ENCODE data around the gene AKR1B1. TPM values are rescaled to one million over a fixed set of nuclear protein-coding genes. Genes with fewer than 3 reads are reported as not detected.
A peak's percentile ranks its signal among the peaks of the same experiment; 100 is the strongest.
"Not testable (repeated sequence)": the region's sequence is repeated elsewhere in the genome, so short reads cannot be mapped to it uniquely, and the experiment has no call there.

AKR1B1 gene
- 82.2 TPM for polyA plus RNA-seq (2012; ENCODE audit: low read depth, missing spikeins)

DNA sequence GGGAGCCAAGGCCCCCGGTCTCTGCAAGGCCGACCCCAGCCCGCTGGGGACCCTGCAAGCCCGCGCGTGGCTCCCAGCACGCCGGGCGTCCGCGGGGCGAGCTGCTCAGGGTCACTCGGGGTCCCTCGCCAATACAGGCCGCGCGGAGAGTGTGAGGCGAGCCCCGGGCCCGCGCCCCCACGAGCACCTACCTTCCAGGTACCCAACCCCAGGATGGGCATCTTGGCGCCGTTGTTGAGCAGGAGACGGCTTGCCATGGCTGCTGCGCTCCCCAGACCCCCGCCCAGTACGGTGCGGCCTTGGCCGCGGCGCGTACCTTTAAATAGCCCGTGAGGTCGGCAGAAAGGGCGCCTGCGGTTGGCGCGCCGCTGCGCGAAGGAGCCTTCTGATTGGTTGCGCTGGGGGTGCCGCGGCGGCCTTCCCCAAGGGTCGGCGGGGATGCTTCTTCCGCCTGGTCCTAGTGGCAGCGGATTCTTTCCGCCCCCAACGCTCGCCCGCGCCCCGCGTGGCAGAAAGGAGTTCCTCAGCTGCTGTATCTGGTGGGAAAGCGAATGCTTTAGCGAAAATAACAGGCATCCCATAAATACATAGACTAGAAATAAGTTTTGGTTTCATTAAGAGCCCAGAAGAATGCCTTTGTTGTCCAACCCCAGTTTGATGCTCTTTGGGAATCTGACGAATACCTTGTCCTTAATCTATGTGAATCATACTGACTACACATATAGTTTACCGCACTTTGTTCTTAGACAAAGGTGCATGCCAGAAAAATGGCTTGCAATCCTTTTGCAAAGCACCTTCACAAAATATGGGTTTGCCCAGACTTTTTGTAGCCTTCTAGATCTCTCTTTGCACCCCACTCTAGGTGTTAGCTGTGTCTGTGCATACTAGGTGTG is at the start of gene AKR1B1:
Gene AKR1B1, minus strand, starts transcription at position 295 of the 893 bp plus-strand sequence. Its CDS starts 38 bp downstream, at position 257.
- peak; percentile 90 for FAIRE-seq
- TF ChIP-seq POLR2AphosphoS5 (IDR thresholded peaks at IDR 0.05; ENCODE audit: low read depth, low read length) (no peak), SPI1 (IDR thresholded peaks at IDR 0.05; ENCODE audit: low read depth, low read length) (0 out of 2 replicates have a peak, but pooled peaks have one; percentile 35)
- DNase-seq (ENCODE audit: insufficient read length, low spot score), result peak; percentile 92

DNA sequence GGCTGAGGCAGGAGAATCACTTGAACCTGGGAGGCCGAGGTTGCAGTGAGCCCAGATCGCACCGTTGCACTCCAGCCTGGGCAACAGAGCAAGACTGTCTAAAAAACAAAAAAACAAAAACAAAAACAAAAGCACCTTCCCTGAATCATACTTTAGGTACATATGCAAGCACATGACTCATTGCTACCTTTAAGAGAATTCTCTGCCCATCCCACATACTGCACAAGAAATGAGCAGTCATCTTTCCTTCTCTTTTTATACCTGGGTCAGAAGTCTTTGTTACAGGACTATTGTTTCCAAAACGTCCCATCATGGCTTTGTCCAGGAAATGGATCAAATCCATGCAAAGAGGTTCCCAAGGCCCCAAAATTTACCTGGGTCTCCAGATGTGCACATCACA is 47.0 kb upstream of the AKR1B1 start:
- no peak for TF ChIP-seq PAX5 (IDR thresholded peaks at IDR 0.05; ENCODE audit: insufficient read depth, low read length, severe bottlenecking)
- TF ChIP-seq POLR2AphosphoS5 (IDR thresholded peaks at IDR 0.05; ENCODE audit: low read depth, low read length), result no peak
- no peak for TF ChIP-seq POLR2A (IDR thresholded peaks at IDR 0.05; ENCODE audit: low read depth, low read length)
- TF ChIP-seq SPI1 (IDR thresholded peaks at IDR 0.05; ENCODE audit: low read depth, low read length), result no peak
- TF ChIP-seq TAF1 (IDR thresholded peaks at IDR 0.05; ENCODE audit: low read depth, low read length), result no peak
- TF ChIP-seq POU2F2 (IDR thresholded peaks at IDR 0.05; ENCODE audit: low read depth, low read length), result no peak
- no peak for FAIRE-seq
- DNase-seq (ENCODE audit: insufficient read length, low spot score), result no peak

DNA sequence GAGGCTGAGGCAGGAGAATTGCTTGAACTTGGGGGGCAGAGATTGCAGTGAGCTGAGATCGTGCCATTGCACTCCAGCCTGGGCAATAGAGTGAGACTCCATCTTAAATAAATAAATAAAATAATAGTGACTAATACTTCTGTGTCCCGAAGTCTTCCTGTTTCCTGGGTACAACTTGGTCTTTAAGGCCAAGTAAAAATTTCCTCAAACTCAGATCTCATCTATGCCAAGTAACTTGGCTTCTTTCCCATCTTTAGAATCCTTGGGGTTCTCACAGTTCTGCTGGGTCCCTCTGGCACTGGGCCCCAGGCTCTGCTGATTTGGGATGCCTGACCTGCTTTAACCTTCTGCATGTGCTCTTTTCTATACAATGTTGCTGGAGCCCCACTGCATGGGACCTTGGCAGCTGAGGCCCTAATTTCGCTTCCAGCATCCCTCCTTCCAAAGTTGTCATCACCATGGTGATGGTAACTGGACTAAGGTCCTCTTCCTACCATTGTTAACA is 45.8 kb upstream of the AKR1B1 start:
- TF ChIP-seq POU2F2 (IDR thresholded peaks at IDR 0.05; ENCODE audit: low read depth, low read length), result no peak
- TF ChIP-seq SPI1 (IDR thresholded peaks at IDR 0.05; ENCODE audit: low read depth, low read length), result no peak
- no peak for TF ChIP-seq TAF1 (IDR thresholded peaks at IDR 0.05; ENCODE audit: low read depth, low read length)
- TF ChIP-seq PAX5 (IDR thresholded peaks at IDR 0.05; ENCODE audit: insufficient read depth, low read length, severe bottlenecking), result no peak
- no peak for TF ChIP-seq POLR2A (IDR thresholded peaks at IDR 0.05; ENCODE audit: low read depth, low read length)
- no peak for TF ChIP-seq POLR2AphosphoS5 (IDR thresholded peaks at IDR 0.05; ENCODE audit: low read depth, low read length)
- DNase-seq (ENCODE audit: insufficient read length, low spot score) (no peak), FAIRE-seq (no peak)

DNA sequence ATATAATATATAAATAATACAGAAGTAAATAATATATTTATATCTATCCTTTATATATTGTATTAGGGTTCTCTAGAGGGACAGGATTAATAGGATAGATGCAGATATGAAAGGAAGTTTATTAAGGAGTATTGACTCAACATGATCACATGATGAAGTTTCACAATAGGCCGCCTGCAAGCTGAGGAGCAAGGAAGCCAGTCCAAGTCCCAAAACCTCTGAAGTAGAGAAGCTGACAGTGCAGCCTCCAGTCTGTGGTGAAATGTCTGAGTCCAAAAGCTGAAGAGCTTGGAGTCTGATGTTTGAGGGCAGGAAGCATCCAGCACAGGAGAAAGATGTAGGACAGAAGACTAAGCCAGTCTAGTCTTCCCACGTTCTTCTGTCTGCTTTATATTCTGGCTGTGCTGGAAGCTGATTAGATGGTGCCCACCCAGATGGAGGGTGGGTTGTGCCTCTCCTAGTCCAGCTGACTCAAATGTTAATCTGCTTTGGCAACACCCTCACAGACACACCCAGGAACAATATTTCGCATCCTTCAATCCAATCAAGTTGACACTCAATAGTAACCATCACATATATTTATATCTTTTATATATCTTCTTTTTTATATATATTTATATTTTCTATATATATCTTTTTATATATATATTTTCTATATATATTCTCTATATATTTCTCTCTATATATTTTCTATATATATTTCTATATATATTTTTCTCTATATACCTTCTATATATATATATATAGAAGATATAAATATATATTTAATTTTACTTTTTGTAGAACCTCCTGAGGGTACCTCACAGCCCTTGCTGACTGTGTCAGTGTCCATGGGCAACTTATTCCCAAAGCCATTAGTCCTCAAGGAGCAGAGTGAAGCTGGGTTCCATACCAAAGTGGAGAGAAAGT is 43.8 kb upstream of the AKR1B1 start:
- FAIRE-seq (no peak), DNase-seq (ENCODE audit: insufficient read length, low spot score) (no peak)
- no peak for TF ChIP-seq POU2F2 (IDR thresholded peaks at IDR 0.05; ENCODE audit: low read depth, low read length)
- no peak for TF ChIP-seq TAF1 (IDR thresholded peaks at IDR 0.05; ENCODE audit: low read depth, low read length)
- TF ChIP-seq POLR2A (IDR thresholded peaks at IDR 0.05; ENCODE audit: low read depth, low read length), result no peak
- no peak for TF ChIP-seq SPI1 (IDR thresholded peaks at IDR 0.05; ENCODE audit: low read depth, low read length)
- TF ChIP-seq PAX5 (IDR thresholded peaks at IDR 0.05; ENCODE audit: insufficient read depth, low read length, severe bottlenecking), result no peak
- no peak for TF ChIP-seq POLR2AphosphoS5 (IDR thresholded peaks at IDR 0.05; ENCODE audit: low read depth, low read length)

DNA sequence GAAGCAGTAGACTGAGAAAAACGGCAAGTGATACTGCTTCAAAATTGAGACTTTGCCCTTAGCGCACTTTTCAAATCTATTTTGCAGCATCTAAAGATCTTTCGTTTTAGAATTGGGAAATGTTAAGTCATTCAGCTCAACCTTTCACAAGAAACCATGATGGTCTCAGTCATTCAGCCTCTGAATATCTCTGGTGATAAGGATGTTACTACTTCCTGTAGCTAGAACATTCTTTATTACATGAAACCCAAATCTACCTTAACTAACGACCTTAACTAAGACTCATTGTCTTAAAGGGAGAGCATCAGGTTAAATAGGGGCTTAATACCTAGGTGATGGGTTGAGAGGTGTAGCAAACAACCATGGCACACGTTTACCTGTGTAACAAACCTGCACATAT is 42.1 kb upstream of the AKR1B1 start:
- TF ChIP-seq PAX5 (IDR thresholded peaks at IDR 0.05; ENCODE audit: insufficient read depth, low read length, severe bottlenecking) (no peak), POU2F2 (IDR thresholded peaks at IDR 0.05; ENCODE audit: low read depth, low read length) (no peak), POLR2AphosphoS5 (IDR thresholded peaks at IDR 0.05; ENCODE audit: low read depth, low read length) (no peak), TAF1 (IDR thresholded peaks at IDR 0.05; ENCODE audit: low read depth, low read length) (no peak), SPI1 (IDR thresholded peaks at IDR 0.05; ENCODE audit: low read depth, low read length) (no peak), POLR2A (IDR thresholded peaks at IDR 0.05; ENCODE audit: low read depth, low read length) (no peak)
- DNase-seq (ENCODE audit: insufficient read length, low spot score), result no peak
- FAIRE-seq, result no peak

DNA sequence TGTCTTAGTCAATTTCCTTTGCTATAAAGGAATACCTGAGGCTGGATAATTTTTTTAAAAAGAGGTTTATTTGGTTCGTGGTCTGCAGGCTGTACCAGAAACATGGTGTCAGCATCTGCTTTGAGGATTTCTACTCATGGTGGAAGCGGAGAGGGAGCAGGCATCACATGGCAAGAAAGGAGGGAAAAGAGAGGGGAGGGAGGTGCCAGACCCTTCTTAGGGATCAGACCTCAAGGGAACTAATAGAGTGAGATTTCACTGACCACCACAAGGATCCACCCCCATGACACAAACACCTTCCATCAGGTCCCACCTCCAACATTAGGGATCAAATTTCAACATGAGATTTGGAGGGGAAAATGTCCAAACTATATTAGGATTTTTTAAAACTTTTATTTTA is 41.5 kb upstream of the AKR1B1 start:
- DNase-seq (ENCODE audit: insufficient read length, low spot score) (no peak), FAIRE-seq (no peak)
- TF ChIP-seq TAF1 (IDR thresholded peaks at IDR 0.05; ENCODE audit: low read depth, low read length) (no peak), POU2F2 (IDR thresholded peaks at IDR 0.05; ENCODE audit: low read depth, low read length) (no peak), POLR2AphosphoS5 (IDR thresholded peaks at IDR 0.05; ENCODE audit: low read depth, low read length) (no peak), SPI1 (IDR thresholded peaks at IDR 0.05; ENCODE audit: low read depth, low read length) (no peak), POLR2A (IDR thresholded peaks at IDR 0.05; ENCODE audit: low read depth, low read length) (no peak), PAX5 (IDR thresholded peaks at IDR 0.05; ENCODE audit: insufficient read depth, low read length, severe bottlenecking) (no peak)

DNA sequence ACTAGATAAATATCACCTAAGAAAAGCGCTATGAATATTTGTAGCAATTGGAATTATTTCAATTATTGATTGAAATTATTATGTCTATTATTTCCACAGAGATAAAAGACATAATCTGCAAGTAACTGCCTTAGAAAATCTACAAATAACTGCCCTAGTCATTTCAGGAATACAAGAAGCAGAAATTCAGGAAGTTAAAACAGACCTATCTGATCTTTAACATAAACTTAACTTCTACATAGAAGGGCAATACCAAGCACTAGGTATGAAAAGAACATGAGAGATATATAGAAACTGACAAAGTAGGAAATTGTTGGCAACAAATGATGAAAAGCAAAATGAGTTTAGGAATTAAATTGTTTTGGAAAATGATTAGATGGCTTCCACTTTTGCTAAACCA is 36.6 kb upstream of the AKR1B1 start:
- TF ChIP-seq POU2F2 (IDR thresholded peaks at IDR 0.05; ENCODE audit: low read depth, low read length), result no peak
- TF ChIP-seq SPI1 (IDR thresholded peaks at IDR 0.05; ENCODE audit: low read depth, low read length), result no peak
- no peak for TF ChIP-seq TAF1 (IDR thresholded peaks at IDR 0.05; ENCODE audit: low read depth, low read length)
- no peak for TF ChIP-seq PAX5 (IDR thresholded peaks at IDR 0.05; ENCODE audit: insufficient read depth, low read length, severe bottlenecking)
- TF ChIP-seq POLR2AphosphoS5 (IDR thresholded peaks at IDR 0.05; ENCODE audit: low read depth, low read length), result no peak
- TF ChIP-seq POLR2A (IDR thresholded peaks at IDR 0.05; ENCODE audit: low read depth, low read length), result no peak
- FAIRE-seq (no peak), DNase-seq (ENCODE audit: insufficient read length, low spot score) (no peak)

DNA sequence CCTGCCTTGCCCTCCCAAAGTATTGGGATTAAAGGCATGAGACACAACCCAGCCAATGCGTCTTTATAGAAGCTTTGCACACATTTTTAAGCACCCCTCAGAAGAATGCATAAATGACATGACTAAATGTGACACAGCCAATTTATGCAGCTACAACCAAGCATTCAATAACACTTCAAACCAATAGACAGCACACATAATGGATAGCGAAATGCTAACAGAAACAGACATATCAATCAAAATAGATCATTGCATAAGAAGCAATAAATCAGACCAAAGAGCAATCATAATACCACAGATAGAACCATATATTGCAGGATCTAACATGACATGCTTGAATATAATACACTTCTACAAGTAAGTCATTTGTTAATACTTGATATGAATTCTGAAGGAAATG is 34.2 kb upstream of the AKR1B1 start:
- DNase-seq (ENCODE audit: insufficient read length, low spot score) (no peak), FAIRE-seq (no peak)

DNA sequence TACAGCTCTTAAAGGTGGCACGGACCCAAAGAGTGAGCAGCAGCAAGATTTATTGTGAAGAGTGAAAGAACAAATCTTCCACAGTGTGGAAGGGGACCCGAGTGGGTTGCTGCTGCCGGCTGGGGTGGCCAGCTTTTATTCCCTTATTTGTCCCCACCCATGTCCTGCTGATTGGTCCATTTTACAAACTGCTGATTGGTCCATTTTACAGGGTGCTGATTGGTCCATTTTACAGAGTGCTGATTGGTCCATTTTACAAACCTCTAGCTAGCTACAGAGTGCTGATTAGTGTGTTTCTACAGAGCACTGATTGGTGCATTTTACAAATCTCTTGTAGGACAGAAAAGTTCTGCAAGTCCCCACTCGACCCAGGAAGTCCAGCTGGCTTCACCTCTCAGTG is 28.8 kb upstream of the AKR1B1 start:
- not testable (repeated sequence) for FAIRE-seq; DNase-seq (ENCODE audit: insufficient read length, low spot score)

More for the DNA sequence above, 34.2 kb upstream of the AKR1B1 start:
- TF ChIP-seq POLR2AphosphoS5 (IDR thresholded peaks at IDR 0.05; ENCODE audit: low read depth, low read length), result no peak
- no peak for TF ChIP-seq TAF1 (IDR thresholded peaks at IDR 0.05; ENCODE audit: low read depth, low read length)
